Gastrocnemius medialis (tissue), 4 donors: ENCODE results near the gene AMZ1. TPM values are rescaled to one million over a fixed set of nuclear protein-coding genes. Genes with fewer than 3 reads are reported as not detected.

Experiments
- ATAC-seq, 2 donors: fragments of 150-250 bp; one replicate each; pipeline ENCODE4 v1.9.1; 2016
- DNase-seq, 2 donors: peaks; one replicate each; pipeline ENCODE4 v3.0.0-alpha.2; 2019
- H3K27ac ChIP-seq, 4 donors: fragments of 200-600 bp; sonication (generic); 1 replicate in 1 of 4; 2 replicates in 3 of 4; pipeline ENCODE4 v1.5.1; 2016 to 2018; ENCODE audit warnings: mild to moderate bottlenecking in 2 of 4, moderate library complexity in 1 of 4
- H3K27me3 ChIP-seq, 3 donors: fragments of 200-600 bp; sonication (generic) in 2 of 3; 1 replicate in 1 of 3; 2 replicates in 2 of 3; pipeline versions ENCODE4 v1.5.1 to v1.6.0; 2016 to 2019; ENCODE audit warnings: mild to moderate bottlenecking in 1 of 3, moderate library complexity in 1 of 3
- H3K36me3 ChIP-seq, 2 donors: fragments of 200-600 bp; sonication (generic) in 1 of 2; one replicate each; pipeline ENCODE4 v1.5.1; 2017 to 2018
- H3K4me1 ChIP-seq, 2 donors: fragments of 200-600 bp; sonication (generic) in 1 of 2; one replicate each; pipeline ENCODE4 v1.5.1; 2016 to 2017; ENCODE audit warnings: mild to moderate bottlenecking in 2 of 2
- H3K4me3 ChIP-seq, 4 donors: fragments of 200-600 bp; sonication (generic) in 3 of 4; 1 replicate in 1 of 4; 2 replicates in 3 of 4; pipeline ENCODE4 v1.5.1; 2016 to 2019; ENCODE audit warnings: mild to moderate bottlenecking in 2 of 4
- H3K9me3 ChIP-seq, 3 donors: fragments of 200-600 bp; sonication (generic) in 2 of 3; 1 replicate in 1 of 3; 2 replicates in 2 of 3; pipeline ENCODE4 v1.5.1; 2016 to 2019
- POLR2A ChIP-seq, 2 donors: fragments of 450-650 bp; IDR thresholded peaks; one replicate each; pipeline ENCODE4 v1.6.1; 2017; ENCODE audit warnings: antibody characterized with exemption in 2 of 2, mild to moderate bottlenecking in 2 of 2, moderate library complexity in 2 of 2
- in situ Hi-C, 4 donors: fragments of 200-750 bp; cut with MboI; loops; one replicate each; pipeline versions ENCODE4 v1.15.0 to v1.8.0; 2017; ENCODE audit warnings: low sequenced_read_pairs in 4 of 4
- intact Hi-C: fragments of 100-400 bp; cut with DNase I; formaldehyde crosslinking; loops from one replicate; pipeline ENCODE4 v1.15.1; 2023; ENCODE audit warnings: low total_unique reads
- total RNA-seq, 4 donors: library from RNA; depleted of rRNA; stranded (reverse); fragments of >200 nt; gene quantifications; one replicate each; pipeline versions ENCODE4 v1.1.0 to v1.2.3, GENCODE V29; 2016
- TF ChIP-seq, protein P1 (sequence below), 5 experiments: fragments of 450-650 bp in 3 of 5; fragments of 200-600 bp in 2 of 5; sonication (generic) in 2 of 5; IDR thresholded peaks in 4 of 5; conservative IDR thresholded peaks in 1 of 5; 1 replicate in 4 of 5; 2 replicates in 1 of 5; pipeline ENCODE4 v1.5.1; 2016 to 2019; ENCODE audit warnings: antibody characterized with exemption in 5 of 5, mild to moderate bottlenecking in 3 of 5, moderate library complexity in 3 of 5

The AMZ1 gene
- total RNA-seq, 4 donors from 2014 or later: not detected

DNA sequence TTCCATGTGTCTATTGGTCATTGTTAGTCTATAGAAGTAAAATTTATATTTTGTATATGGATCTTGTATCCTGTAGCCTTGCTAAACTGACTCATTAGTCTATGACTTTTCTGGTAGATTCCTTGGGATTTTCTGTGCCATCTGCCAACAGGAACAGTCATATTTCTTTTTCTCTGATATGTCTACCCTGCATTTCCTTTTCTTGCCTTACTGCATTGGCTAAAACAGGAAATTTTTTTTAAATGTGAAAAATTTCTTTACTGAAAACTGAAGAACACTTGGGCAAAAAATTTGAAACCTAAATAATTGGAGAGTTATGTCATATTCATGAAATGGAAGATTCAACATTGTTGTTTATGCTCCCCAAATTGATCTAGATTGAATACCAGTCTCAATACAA lies 67.5 kb downstream of the AMZ1 start:
- DNase-seq (no peak), ATAC-seq (no peak)
- no peak overlapping the region for H3K27ac ChIP-seq
- H3K9me3 ChIP-seq: no peaks in the 10 kb centered on the region
- H3K4me3 ChIP-seq: no peak overlapping the region
- intact Hi-C loops (no loop called here), in situ Hi-C loops (no loop called here)
- H3K36me3 ChIP-seq: no peaks in the 10 kb centered on the region
- peaks cover 30 to 33% of the 10 kb centered on the region in 2 donors for H3K4me1 ChIP-seq
- H3K27me3 ChIP-seq: no peaks in the 10 kb centered on the region
- no peak for TF ChIP-seq POLR2A (IDR thresholded peaks at IDR 0.05)
- TF ChIP-seq, protein P1, sequence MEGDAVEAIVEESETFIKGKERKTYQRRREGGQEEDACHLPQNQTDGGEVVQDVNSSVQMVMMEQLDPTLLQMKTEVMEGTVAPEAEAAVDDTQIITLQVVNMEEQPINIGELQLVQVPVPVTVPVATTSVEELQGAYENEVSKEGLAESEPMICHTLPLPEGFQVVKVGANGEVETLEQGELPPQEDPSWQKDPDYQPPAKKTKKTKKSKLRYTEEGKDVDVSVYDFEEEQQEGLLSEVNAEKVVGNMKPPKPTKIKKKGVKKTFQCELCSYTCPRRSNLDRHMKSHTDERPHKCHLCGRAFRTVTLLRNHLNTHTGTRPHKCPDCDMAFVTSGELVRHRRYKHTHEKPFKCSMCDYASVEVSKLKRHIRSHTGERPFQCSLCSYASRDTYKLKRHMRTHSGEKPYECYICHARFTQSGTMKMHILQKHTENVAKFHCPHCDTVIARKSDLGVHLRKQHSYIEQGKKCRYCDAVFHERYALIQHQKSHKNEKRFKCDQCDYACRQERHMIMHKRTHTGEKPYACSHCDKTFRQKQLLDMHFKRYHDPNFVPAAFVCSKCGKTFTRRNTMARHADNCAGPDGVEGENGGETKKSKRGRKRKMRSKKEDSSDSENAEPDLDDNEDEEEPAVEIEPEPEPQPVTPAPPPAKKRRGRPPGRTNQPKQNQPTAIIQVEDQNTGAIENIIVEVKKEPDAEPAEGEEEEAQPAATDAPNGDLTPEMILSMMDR (IDR thresholded peaks at IDR 0.05 in 4 of 5, conservative IDR thresholded peaks at IDR 0.05 in 1 of 5): no peak

DNA sequence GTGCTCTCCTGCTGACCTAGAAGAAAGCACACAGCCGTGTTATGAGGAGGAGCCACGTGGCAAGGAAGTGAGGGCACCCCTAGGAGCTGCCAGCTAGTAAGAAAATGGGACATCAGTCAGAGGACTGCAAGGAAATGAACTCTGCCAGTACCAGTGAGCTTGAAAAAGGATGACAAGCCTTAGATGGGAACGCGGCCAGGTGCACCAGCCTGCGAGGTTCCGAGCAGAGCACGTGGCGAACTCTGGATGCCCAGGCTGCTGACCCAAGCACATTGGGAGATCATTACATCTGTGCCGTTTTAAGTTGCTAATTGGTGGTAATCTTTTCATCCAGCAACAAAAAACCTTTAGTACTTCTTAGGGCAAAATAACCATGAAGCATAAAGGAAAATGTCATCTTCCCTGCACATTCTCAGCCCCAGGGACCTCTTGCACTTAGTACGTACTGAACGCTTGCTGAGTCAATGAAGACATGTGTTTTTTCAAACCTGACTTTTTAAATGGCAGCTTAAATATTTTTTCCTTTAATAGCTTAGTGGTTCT lies 69.4 kb downstream of the AMZ1 start:
- peak; percentile 75 to 80 for DNase-seq

DNA sequence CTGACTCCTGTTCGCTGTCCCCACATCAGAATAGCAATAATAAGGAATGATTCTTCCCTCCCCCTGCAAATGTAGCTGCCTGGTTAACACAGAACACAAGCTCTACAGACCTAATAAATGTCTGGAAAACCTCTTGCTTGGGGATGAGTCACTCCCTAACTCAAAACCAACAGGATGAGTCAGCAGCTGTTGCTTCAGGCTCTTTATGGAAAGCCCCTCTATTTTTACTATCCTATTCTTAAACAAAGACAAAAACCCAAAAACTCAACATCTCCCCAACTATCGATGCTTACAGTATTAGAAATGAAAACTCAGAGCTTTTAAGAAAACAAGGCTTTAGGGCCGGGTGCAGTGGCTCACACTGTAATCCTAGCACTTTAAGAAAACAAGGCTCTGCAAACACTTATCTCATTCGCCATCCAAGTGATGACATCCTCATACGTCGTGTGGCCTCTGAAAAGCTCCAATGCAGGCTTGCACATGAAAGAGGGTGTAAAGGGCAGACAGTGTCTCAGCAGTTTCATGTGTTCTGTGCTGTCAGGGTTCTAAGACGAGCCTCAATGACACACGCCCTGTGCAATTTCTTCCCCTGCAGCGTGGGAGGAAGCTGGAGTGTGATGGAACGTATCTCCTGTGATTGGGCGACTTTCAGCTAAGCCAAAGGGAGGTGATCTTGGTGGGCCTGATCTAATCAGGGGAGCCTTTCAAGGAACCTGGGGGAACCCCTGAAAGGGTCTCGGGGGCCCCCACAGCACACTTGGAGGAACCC lies 70.1 kb downstream of the AMZ1 start:
- intact Hi-C loops: loop anchor here (2.0 kb wide), 1 partner anchor 19 kb away; no protein-coding TSS in a partner anchor
- Histone ChIP-seq H3K36me3 (no peaks in the 10 kb centered on the region), H3K27me3 (no peaks in the 10 kb centered on the region), H3K4me1 (peaks cover 44 to 45% of the 10 kb centered on the region in 2 donors), H3K4me3 (peak overlapping the region in 3 of 4 donors; percentile 3 to 13 (median 7)), H3K9me3 (no peaks in the 10 kb centered on the region), H3K27ac (peak overlapping the region; percentile 75 to 86 (median 82))
- peak; percentile 63 to 70 for ATAC-seq
- in situ Hi-C loops: no loop called here
- DNase-seq: peak in 1 of 2 donors; percentile 57
- TF ChIP-seq, protein P1 (IDR thresholded peaks at IDR 0.05 in 4 of 5, conservative IDR thresholded peaks at IDR 0.05 in 1 of 5): no peak
- TF ChIP-seq POLR2A (IDR thresholded peaks at IDR 0.05): no peak

More for the DNA sequence above, 69.4 kb downstream of the AMZ1 start:
- H3K4me1 ChIP-seq: peaks cover 44 to 45% of the 10 kb centered on the region in 2 donors
- intact Hi-C loops: no loop called here
- peak overlapping the region in 3 of 4 donors; percentile 3 to 13 (median 7) for H3K4me3 ChIP-seq
- H3K9me3 ChIP-seq: no peaks in the 10 kb centered on the region
- in situ Hi-C loops: no loop called here
- H3K36me3 ChIP-seq: no peaks in the 10 kb centered on the region
- no peaks in the 10 kb centered on the region for H3K27me3 ChIP-seq
- TF ChIP-seq, protein P1 (IDR thresholded peaks at IDR 0.05 in 4 of 5, conservative IDR thresholded peaks at IDR 0.05 in 1 of 5): no peak
- TF ChIP-seq POLR2A (IDR thresholded peaks at IDR 0.05): no peak
- peak overlapping the region; percentile 75 to 86 (median 82) for H3K27ac ChIP-seq
- peak; percentile 39 to 63 for ATAC-seq

DNA sequence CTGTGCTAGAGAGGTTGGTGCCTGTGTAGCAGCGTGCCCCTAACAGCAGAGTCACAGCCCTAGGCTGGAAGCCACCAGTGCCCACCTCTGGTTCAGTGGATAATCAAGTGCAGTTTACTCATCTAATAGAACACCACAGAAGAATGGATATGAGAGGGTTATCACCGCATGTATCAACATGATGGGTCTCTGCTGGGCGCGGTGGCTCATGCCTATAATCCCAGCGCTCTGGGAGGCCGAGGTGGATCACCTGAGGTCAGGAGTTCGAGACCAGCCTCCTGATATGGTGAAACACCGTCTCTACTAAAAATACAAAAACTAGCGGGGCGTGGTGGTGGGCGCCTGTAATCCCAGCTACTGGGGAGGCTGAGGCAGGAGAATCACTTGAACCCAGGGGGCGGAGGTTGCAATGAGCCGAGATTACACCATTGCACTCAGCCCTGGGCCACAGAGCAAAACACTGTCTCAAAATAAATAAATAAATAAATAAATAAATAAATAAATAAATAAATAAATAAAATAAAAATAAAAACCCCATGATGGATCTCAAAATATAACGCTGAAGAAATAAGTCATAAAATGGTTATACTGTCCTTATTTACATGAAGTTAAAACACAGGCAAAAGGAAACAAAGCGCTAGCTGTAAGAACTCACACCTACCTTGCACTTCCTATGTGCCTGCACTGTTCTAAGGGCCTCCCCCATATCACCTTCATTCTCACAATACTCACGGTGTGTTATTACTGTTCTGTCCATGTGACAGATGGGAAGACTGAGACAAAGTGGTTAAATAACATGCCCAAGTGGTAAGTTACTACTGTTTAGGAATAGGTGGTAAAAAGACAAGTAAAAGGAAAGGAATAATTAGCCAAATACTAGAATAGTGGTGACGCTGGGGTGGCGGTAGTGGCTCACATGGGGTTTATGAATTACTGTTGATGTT lies 70.9 kb downstream of the AMZ1 start:
- TF ChIP-seq POLR2A (IDR thresholded peaks at IDR 0.05): no peak
- TF ChIP-seq, protein P1 (IDR thresholded peaks at IDR 0.05 in 4 of 5, conservative IDR thresholded peaks at IDR 0.05 in 1 of 5): no peak
- in situ Hi-C loops (no loop called here), intact Hi-C loops (loop anchor here (2.0 kb wide), 1 partner anchor 20 kb away; no protein-coding TSS in a partner anchor)
- no peaks in the 10 kb centered on the region for H3K9me3 ChIP-seq
- H3K4me3 ChIP-seq: no peak overlapping the region
- ATAC-seq: no peak
- no peaks in the 10 kb centered on the region for H3K36me3 ChIP-seq
- peaks cover 45 to 51% of the 10 kb centered on the region in 2 donors for H3K4me1 ChIP-seq
- DNase-seq: no peak
- peak overlapping the region; percentile 79 to 86 (median 82) for H3K27ac ChIP-seq
- no peaks in the 10 kb centered on the region for H3K27me3 ChIP-seq
